GM18909 (cell line): ENCODE data around the gene PAH.
"Not testable (repeated sequence)": the region's sequence is repeated elsewhere in the genome, so short reads cannot be mapped to it uniquely, and the experiment has no call there.

Experiments
- ATAC-seq: cut with Tn5 transposase; IDR thresholded peaks from one replicate; pipeline ENCODE4 v1.9.1; 2021; ENCODE audit warnings: mild to moderate bottlenecking; ENCODE audit not compliant: unreplicated experiment, poor library complexity

Gene PAH

DNA sequence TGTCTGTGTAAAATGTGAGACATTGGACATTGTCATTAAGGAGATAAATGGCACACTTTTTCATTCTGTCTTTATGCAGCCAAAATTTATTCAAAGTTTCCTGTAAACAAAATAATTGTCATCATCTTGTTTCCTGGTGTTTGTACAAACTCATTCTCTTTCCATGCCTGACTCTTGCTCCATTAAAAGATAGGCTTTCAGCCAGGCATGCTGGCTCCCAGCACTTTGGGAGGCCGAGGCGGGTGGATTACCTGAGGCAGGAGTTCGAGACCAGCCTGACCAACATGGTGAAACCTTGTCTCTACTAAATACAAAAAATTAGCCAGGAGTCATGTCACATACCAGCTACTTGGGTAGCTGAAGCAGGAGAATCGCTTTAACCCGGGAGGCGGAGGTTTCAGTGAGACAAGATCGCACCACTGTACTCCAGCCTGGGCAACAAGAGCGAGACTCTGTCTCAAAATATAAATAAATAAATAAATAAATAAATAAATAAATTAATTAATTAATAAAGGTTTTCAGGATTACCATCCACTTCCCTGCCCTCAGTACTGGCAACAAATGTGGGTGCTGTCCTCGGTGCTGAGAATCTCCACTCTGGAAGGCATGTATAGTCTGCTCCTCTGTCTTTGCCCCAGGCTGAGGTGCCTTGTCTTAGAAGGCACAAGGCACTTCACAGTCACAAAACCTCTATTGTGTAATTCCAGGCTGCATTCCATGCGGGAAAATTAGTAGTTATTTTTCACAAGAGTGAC is 83.2 kb downstream of the PAH start:
- ATAC-seq, result no peak

DNA sequence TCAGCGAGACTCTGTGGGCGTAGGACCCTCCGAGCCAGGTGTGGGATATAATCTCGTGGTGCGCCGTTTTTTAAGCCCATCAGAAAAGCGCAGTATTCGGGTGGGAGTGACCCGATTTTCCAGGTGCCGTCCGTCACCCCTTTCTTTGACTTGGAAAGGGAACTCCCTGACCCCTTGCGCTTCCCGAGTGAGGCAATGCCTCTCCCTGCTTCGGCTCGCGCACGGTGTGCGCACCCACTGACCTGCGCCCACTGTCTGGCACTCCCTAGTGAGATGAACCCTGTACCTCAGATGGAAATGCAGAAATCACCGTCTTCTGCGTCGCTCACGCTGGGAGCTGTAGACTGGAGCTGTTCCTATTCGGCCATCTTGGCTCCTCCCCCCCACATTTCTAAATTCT is 84.2 kb downstream of the PAH start:
- not testable (repeated sequence) for ATAC-seq

DNA sequence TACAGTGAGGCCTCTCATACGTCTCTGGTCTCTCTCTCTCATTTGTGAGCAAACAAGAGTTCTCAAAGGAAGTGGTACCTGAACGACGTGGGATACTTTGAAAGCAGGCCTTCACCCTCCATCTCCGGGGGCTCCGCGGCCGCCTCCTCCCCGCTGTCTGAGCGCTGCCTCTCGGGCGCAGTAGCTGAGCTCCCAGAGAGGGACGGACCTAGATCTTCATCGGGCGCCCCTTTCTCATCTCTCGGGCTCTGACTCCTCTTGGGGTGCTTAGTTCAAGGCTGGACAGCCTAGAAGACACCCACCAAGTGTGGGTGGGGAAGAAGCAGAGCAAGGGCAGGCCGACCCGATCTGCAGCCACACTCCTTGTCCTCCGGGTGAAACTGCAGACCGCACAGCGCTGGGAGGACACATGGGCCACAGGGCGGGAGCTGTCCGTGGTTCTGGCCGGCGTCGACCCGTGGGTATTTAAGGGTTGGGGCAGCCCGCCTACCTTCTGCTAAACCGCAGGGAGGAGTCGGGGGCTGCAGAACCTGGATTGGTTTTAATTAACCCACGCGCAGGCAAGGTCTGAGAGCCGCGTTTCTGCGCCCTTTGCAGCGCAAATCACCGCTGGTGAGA is 92.7 kb downstream of the PAH start:
- no peak for ATAC-seq

DNA sequence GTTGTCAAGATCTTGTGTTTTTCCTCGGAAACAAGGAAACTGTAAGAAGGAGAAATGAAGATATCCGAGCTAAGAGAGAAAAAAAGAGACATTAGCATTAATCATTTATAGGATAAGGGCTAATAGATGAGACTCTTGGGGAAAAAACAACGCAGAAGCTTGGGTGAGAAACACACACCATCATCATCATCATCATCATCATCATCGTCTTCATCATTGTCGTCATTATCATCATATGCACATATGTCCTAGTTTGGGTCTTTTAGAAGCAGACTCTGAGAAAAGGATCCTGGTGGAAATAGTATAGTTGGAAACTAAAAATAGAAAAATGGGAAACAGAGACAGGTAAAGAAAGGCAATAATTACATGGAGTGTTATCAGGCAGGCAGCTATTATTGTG is 95.9 kb downstream of the PAH start:
- no peak for ATAC-seq

DNA sequence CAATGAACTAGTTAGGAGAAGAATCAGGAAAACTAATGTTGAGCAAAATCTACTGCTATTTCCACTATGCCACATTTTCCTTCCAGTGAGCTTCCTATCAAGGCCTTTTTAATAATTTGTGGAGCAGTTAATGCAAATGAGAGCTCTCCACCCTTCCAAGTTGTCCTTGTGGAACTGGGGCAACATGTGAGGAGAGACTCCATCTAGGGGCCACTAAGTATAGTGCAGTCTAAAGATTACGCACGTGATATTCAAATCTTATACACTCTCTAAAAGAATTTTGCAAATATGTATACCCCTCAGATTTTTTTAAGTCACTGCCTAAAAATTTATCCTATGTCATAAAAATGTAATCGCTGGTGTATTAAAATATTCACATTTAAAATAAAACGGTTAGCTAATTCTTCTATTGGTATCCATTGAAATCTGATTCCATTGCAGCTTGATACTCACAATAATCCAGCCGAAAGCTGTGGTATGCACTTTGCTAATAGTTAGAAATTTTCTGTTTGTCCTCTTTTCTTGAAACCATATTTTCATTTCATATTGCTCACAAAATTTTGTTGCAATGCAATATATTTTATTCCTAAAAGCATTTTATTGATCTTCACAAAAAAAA is 100.1 kb downstream of the PAH start:
- peak; percentile 57 for ATAC-seq

DNA sequence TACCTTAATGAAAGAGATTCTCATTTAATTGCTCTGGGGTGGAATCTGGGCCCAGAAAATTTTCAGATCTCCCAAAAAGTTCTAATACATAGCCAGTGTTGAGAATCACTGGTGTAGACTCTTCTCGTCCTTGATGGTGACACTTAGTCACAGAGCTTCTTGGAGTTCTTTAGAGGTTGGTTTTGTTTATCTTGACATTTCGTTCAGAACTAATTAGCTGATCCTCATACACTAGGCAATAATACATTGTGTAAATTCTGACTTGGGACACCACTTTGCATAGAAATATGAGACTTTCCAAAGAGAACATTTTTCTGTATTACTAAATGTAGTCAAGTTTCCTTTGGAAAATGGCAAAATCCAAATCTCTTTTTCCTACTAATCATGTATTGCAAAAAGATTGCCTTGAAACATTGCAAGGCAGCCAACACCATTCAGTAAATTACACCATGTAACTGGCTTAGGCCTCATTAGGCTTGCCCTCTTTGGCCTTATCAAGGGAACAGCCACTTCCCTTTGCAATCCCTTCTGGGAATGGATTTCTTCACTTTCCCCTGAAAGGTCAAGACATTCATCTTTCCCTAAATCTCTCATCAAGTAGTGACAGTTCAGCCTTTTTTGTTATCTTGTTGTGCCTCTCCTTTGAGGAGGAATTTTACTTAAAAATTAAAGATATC is 102.2 kb downstream of the PAH start:
- ATAC-seq, result no peak

DNA sequence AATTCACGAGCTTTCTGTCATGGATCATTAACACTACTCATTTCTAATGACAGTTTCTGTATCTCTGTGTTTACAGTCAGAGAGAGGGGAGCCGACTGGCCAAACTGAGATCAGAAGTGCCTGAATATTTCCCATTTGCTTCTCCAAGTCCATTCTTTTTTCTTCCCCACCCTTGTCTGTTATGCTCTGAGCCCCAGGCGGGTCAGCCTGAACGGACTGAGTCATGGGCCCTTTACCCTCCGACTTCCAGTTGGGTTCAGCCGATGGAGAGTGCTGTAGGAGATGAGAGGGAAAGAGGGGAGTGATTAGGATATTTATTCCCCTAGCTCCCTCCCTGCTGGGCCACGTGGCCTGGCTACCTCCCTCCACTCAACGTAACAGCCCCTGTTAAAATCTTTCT is 104.7 kb downstream of the PAH start:
- ATAC-seq, result no peak

DNA sequence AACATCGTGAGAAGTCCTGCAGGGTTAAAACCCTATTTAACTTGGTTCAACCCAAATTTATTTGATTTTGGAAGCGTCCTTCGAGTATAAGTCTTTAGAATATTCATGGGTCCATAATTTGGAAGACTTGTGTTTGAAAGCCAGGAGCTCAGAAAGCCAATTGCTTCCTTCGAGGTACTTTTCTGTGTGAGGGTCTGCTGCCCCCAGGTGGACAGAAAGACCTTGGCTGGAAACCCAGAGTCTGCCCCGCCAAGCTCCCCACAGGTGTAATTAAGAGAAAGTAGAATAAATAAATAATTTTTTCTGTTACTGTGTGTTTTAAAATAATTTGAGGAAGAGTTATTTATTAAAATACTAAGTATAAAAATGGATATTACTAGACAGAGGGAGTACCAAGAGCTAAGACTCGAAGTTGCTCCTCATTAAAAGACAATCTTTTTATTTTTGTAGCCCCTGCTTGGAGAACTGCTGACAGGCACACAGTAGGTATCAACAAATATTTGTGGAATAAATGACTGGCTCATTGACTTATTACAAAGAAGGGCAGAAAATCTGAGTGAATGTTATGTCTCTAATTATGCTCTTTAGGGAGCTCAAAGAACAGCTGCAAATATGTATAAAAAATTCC is 105.8 kb downstream of the PAH start:
- ATAC-seq, result no peak

DNA sequence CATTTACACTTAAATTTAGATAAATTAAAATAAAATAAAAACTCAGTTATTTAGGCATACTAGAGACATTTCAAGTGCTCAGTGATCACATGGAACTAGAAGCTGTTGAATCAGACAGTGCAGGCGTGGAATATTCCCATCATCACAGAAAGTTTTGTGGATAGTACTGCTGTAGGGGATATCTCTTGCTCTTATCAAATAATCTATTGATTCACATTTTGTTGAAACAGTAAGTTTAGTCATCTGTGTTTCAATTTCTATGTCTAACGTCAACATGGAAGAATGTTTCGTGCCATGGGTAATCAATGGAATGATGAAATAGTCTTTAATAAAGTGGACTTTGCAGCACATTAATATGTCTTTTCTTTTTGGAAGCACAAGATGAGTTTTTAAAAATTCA is 108.6 kb downstream of the PAH start:
- ATAC-seq, result no peak

DNA sequence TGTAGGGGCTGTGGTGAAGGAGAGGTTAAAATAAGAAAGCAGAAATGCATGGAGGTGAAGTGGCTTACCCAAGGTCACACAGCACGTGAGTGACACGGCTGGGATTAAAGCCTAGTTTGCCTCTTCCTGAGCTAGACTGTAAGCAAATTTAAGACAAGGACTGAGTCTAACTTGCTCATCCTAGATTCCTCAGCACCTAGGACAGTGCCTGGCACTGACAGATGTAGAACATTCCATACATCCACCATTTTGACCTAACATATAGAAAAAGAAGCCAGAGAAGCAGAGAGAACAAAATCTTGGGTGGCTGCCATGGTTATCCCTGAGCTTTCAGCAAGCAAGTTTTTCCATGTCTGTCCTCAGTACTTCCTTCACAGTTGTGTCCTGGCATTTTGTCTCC is 110.5 kb downstream of the PAH start:
- ATAC-seq, result no peak

DNA sequence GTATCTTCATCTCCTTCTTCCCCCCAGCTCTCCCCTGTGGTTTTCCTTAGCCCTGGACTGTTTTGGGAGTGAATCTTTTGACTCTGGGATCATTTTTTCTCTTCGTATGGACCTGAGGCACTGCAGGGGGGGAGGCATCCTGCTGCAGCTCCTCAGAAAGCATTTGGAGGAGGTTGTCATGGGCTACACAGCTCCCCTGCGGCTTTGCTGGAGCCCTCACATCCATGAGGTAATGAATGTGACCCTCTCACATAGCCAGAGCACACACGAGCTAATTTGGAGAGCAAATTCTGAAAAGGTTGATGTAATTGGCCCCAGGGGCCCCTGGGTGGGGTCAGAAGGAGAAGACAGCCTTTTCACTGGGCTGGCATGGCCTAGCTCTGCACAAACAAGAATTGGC is 110.9 kb downstream of the PAH start:
- no peak for ATAC-seq

DNA sequence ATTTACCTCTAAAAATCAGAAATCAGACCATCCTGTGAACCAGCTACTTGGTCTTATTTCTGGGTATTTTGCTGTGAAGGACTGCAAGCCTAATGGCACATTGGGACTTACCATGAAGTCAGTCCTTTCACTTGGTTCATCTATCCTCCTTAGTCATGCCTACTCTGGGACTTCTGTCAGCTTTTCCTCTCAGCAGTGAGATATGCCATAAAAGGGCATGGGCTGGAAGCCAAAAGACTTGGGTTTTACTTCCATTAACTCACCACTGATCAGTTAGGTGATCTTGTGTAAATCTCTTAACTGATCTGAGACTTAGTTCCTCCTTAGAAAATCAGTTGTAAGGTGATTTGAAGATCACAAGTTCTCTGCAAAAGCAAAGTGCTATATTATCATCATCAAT is 116.5 kb downstream of the PAH start:
- no peak for ATAC-seq

DNA sequence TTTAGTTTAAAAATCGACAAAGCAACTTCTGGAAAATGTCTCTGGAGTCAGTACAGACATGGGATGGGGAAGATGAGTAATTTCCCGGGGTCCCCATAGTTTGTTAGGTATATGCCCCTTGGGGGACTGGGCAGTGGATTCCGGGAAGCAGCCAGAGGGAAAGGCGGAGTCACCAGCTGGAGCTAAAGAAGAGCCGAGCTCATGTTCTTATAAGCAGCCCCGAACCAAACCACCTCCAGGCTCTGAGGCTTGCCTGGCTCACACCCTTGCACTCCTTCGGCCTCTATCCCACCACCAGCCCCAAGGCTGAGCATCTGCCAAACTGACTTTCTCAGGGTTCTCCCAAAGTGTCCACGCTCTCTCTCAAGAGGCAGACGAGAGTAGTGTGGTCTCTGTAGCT is 117.8 kb downstream of the PAH start:
- ATAC-seq, result no peak

DNA sequence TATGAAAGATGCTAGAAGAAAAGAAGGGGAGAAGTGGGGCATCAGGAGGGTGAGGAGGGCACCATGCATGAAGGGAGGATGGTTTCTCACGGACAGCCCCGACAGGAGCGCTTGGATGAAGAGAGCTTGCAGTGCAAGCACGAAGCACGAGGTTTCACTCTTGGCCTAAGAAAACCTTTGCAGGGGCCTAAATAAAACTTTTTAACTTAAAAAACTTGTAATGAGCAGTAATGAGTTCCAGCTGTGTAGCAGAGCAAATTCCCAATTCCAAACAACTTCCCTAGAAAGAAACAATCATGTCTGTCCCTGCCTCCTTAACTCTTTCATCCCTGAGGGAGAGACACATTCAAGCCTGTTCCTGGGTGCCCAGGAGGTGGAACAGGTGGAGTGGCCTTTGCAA is 119.5 kb downstream of the PAH start:
- no peak for ATAC-seq

DNA sequence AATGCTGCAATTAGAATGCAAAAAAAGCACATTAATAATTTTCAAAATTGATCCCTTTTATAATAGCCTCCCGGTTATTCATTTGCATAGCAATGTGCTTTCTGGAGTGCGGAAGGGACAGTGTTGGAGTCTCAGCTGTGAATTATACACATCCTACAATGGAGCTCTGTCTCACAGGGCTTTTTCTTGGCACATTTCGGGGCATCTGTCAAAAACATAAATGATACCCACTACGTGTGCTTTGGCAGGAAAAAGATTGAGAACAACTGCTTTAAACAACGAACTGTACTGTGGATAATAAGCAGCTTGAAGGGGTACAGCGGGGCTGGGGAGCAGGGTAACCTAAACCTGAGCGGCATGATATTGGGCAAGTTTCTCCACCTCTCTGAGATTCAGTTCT is 123.1 kb downstream of the PAH start:
- ATAC-seq, result no peak
